Medulla oblongata (tissue), 1 donor: ENCODE data around the gene PCSK5.
"Not testable (repeated sequence)": the region's sequence is repeated elsewhere in the genome, so short reads cannot be mapped to it uniquely, and the experiment has no call there.

Source experiments
- DNase-seq: peaks from one replicate; pipeline ENCODE4 v3.0.0-alpha.2; 2015; ENCODE audit errors: extremely low spot score

The PCSK5 gene

GRCh38 chr9:76310991-76311390 is 420.5 kb downstream of the PCSK5 start:
- DNase-seq = no peak

GRCh38 chr9:76311537-76311936 is 421.1 kb downstream of the PCSK5 start:
- no peak for DNase-seq

GRCh38 chr9:76313771-76314170 is 423.3 kb downstream of the PCSK5 start:
- DNase-seq = no peak

GRCh38 chr9:76314321-76314720 is 423.8 kb downstream of the PCSK5 start:
- DNase-seq = no peak

GRCh38 chr9:76316069-76316468 is 425.6 kb downstream of the PCSK5 start:
- DNase-seq = no peak

GRCh38 chr9:76319466-76319865 is 429.0 kb downstream of the PCSK5 start:
- not testable (repeated sequence) for DNase-seq

GRCh38 chr9:76321195-76321828 is 430.8 kb downstream of the PCSK5 start:
- DNase-seq = no peak

GRCh38 chr9:76322810-76323209 is 432.3 kb downstream of the PCSK5 start:
- DNase-seq = no peak

- no peak for DNase-seq
Measured at GRCh38 chr9:76323490-76323889, 433.0 kb downstream of the PCSK5 start.

GRCh38 chr9:76324030-76324429 is 433.6 kb downstream of the PCSK5 start:
- not testable (repeated sequence) for DNase-seq

- DNase-seq = no peak
Measured at GRCh38 chr9:76330034-76330433, 439.6 kb downstream of the PCSK5 start.

GRCh38 chr9:76333388-76333787 is 442.9 kb downstream of the PCSK5 start:
- no peak for DNase-seq

- no peak for DNase-seq
Measured at GRCh38 chr9:76333964-76334363, 443.5 kb downstream of the PCSK5 start.

GRCh38 chr9:76336027-76336426 is 445.6 kb downstream of the PCSK5 start:
- no peak for DNase-seq

- DNase-seq = no peak
Measured at GRCh38 chr9:76338418-76338817, 447.9 kb downstream of the PCSK5 start.

GRCh38 chr9:76341616-76342015 is 451.1 kb downstream of the PCSK5 start:
- no peak for DNase-seq

- no peak for DNase-seq
Measured at GRCh38 chr9:76342201-76342600, 451.7 kb downstream of the PCSK5 start.

GRCh38 chr9:76342858-76343257 is 452.4 kb downstream of the PCSK5 start:
- no peak for DNase-seq

- DNase-seq = no peak
Measured at GRCh38 chr9:76349865-76350264, 459.4 kb downstream of the PCSK5 start.

GRCh38 chr9:76351006-76351405 is 460.5 kb downstream of the PCSK5 start:
- no peak for DNase-seq

GRCh38 chr9:76352026-76352620 is 461.6 kb downstream of the PCSK5 start:
- no peak for DNase-seq

- no peak for DNase-seq
Measured at GRCh38 chr9:76353280-76353679, 462.8 kb downstream of the PCSK5 start.

- DNase-seq = no peak
Measured at GRCh38 chr9:76354221-76354620, 463.7 kb downstream of the PCSK5 start.

- DNase-seq = no peak
Measured at GRCh38 chr9:76355886-76356285, 465.4 kb downstream of the PCSK5 start.
